ENCODE measurements around the gene SPATA19. TPM values are rescaled to one million over a fixed set of nuclear protein-coding genes. Genes with fewer than 3 reads are reported as not detected.
A peak's percentile ranks its signal among the peaks of the same experiment; 100 is the strongest.

Gene SPATA19
- total and polyA plus RNA-seq, 2 experiments from 2014 or later = not detected

GRCh38 chr11:133824593-133824992, 20.7 kb downstream of the SPATA19 start:
- no peak for DNase-seq (ENCODE audit: low spot score)
- no peaks in the 10 kb centered on the region for H3K36me3 Mint-ChIP-seq (ENCODE audit: low read depth)
- H3F3A ChIP-seq (replicated peaks; ENCODE audit: low read depth) = no peaks in the 10 kb centered on the region

GRCh38 chr11:133823614-133824013, 21.7 kb downstream of the SPATA19 start:
- Histone ChIP-seq H2AFZ (no peak overlapping the region), H3K27ac (ENCODE audit: low read depth) (no peak overlapping the region), H3F3A (replicated peaks; ENCODE audit: low read depth) (no peaks in the 10 kb centered on the region), H3K4me3 (no peak overlapping the region), H3K4me2 (no peak overlapping the region), H4K20me1 (replicated peaks; ENCODE audit: insufficient read depth) (no peaks in the 10 kb centered on the region), H3K27me3 (ENCODE audit: insufficient read depth) (no peaks in the 10 kb centered on the region), H3K36me3 (ENCODE audit: insufficient read depth) (no peaks in the 10 kb centered on the region), H3K79me2 (replicated peaks; ENCODE audit: insufficient read depth) (no peaks in the 10 kb centered on the region), H3K9me2 (ENCODE audit: insufficient read depth) (no peaks in the 10 kb centered on the region), H3K4me1 (ENCODE audit: insufficient read depth) (no peaks in the 10 kb centered on the region)
- Mint-ChIP-seq H3K27me3 (ENCODE audit: insufficient read depth, low read depth, poor library complexity) (no peaks in the 10 kb centered on the region), H3K9me3 (no peaks in the 10 kb centered on the region), H3K4me3 (no peak overlapping the region), H3K36me3 (ENCODE audit: low read depth) (no peaks in the 10 kb centered on the region; the same call in 2 of the 3 replicates), H3K4me1 (0 out of 3 replicates have a peak, but pooled peaks cover 2% of the 10 kb centered on the region), H3K27ac (no peak overlapping the region)
- DNase-seq (ENCODE audit: low spot score) (no peak), ATAC-seq (no peak)
- no peak for TF ChIP-seq JUNB (IDR thresholded peaks at IDR 0.05; ENCODE audit: unreplicated experiment)
- no peak for TF ChIP-seq EZH2phosphoT487 (IDR thresholded peaks at IDR 0.05; ENCODE audit: unreplicated experiment)
- TF ChIP-seq POLR2AphosphoS5 (IDR thresholded peaks at IDR 0.05; ENCODE audit: low read depth) = no peak
- TF ChIP-seq EZH2 (IDR thresholded peaks at IDR 0.05; ENCODE audit: low read depth, unreplicated experiment) = no peak
- TF ChIP-seq REST (IDR thresholded peaks at IDR 0.05; ENCODE audit: unreplicated experiment) = no peak
- TF ChIP-seq ZNF331 (CRISPR knock-in tag; IDR thresholded peaks at IDR 0.05; ENCODE audit: low read depth) = no peak

More at GRCh38 chr11:133824593-133824992, 20.7 kb downstream of the SPATA19 start:
- Mint-ChIP-seq H3K4me3 (no peak overlapping the region), H3K27me3 (ENCODE audit: insufficient read depth, low read depth, poor library complexity) (no peaks in the 10 kb centered on the region), H3K4me1 (0 out of 3 replicates have a peak, but pooled peaks cover 2% of the 10 kb centered on the region), H3K9me3 (no peaks in the 10 kb centered on the region), H3K27ac (no peak overlapping the region)
- no peaks in the 10 kb centered on the region for H3K9me2 ChIP-seq (ENCODE audit: insufficient read depth)
- peak; percentile 21 to 46; a peak in 2 of 4 replicates for TF ChIP-seq CTCF (conservative IDR thresholded peaks at IDR 0.05; ENCODE audit: low read depth in 2 of 2)
- TF ChIP-seq JUNB (IDR thresholded peaks at IDR 0.05; ENCODE audit: unreplicated experiment) = no peak
- no peaks in the 10 kb centered on the region for H3K36me3 ChIP-seq (ENCODE audit: insufficient read depth)
- H3K27ac ChIP-seq (ENCODE audit: low read depth) = no peak overlapping the region
- no peaks in the 10 kb centered on the region for H3K4me1 ChIP-seq (ENCODE audit: insufficient read depth)
- H3K27me3 ChIP-seq (ENCODE audit: insufficient read depth) = no peaks in the 10 kb centered on the region
- H4K20me1 ChIP-seq (replicated peaks; ENCODE audit: insufficient read depth) = no peaks in the 10 kb centered on the region
- H3K79me2 ChIP-seq (replicated peaks; ENCODE audit: insufficient read depth) = no peaks in the 10 kb centered on the region
- no peak overlapping the region for H3K4me3 ChIP-seq
- H2AFZ ChIP-seq = no peak overlapping the region
- ATAC-seq = peak; percentile 34; the same call in 2 of the 3 replicates
- no peak overlapping the region for H3K4me2 ChIP-seq
